Anterior cingulate cortex (tissue), 58 donors: ENCODE results near the gene TVP23C.

Experiments
- DNase-seq, 58 donors: peaks; one replicate each; lab custom pipeline; 2025; lab: John Stamatoyannopoulos, UW

Gene TVP23C

DNA sequence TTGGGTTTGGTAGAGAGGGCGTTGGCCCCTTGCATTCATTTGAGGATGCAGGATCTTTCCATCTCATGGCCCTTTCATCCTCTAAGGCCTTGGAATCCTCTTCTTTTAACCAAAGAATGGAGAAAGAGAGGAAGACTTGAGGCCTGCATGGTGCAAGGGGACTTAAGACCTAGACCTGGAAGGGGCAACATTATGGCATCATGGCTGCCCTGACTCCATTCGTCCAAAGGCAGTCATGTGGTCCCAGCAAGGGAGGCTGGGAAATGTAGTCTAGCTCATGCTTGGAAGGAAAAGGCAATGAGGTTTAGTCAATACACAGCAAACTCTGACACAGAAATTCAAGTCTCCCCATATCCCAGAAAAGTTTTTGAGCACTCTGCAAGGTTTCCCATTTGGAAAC is 65.2 kb downstream of the TVP23C start:
- peak in 2 of 58 donors; percentile 4 to 7 for DNase-seq

DNA sequence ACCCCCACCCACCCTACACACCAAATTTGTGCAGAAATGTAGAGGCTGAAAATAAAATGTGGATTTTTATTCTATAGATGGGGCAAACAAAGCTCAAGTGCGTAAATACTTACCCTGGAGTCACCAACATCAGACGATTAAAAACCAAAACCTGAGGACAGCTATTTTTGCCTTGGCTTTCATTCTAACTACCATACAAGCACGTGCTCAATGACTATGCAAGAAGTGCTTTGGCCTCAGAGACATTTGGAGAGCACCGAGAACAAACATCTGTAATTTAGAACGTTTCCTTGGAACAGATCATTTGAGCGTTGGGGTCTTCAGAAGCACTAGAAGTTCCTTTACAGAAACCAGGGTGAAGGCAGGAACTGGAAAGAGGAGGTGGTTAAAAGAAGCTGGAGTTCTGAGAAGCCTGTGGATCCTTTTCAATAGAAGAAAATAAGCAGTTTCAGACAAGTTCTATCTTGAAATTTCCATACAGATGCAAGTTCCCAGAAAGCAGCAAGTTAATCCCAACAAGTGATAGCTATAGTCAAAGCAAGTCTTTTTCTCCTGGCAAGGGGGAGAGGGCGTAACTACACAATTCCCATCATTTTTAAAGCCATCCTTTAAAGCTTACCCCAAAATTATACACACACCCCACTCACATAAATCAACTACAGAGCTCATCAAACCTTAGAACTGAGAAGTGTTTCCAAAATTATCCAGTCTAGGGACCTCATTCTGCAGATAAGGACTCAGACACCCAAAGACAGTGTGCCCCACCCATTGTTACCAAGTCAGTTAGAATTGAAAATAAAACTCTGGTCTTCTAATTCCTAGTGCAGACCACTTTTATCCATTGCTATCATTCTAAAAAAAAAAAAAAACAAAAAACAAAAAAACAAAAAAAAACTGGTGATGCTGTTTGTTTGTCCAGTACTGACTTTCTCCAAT is 66.3 kb downstream of the TVP23C start:
- DNase-seq: no peak

- DNase-seq: no peak
Measured at GRCh38 chr17:15494821-15495220, 68.5 kb downstream of the TVP23C start.

DNA sequence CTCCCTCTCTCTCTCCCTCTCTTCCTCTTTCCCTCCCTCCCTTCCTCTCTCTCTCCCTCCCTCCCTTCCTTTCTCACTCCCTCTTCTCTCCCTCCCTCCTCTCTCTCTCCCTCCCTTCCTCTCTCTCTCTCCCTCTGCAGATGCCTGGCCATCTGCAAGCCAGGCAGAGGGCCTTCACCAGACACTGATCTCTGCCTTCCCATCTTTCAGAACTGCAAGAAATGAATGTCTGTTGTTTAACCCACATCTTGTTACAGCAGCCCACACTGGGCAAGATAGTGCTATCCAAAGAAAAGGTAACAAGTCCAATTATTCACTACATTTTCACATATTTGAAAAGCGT is 69.6 kb downstream of the TVP23C start:
- DNase-seq: no peak

DNA sequence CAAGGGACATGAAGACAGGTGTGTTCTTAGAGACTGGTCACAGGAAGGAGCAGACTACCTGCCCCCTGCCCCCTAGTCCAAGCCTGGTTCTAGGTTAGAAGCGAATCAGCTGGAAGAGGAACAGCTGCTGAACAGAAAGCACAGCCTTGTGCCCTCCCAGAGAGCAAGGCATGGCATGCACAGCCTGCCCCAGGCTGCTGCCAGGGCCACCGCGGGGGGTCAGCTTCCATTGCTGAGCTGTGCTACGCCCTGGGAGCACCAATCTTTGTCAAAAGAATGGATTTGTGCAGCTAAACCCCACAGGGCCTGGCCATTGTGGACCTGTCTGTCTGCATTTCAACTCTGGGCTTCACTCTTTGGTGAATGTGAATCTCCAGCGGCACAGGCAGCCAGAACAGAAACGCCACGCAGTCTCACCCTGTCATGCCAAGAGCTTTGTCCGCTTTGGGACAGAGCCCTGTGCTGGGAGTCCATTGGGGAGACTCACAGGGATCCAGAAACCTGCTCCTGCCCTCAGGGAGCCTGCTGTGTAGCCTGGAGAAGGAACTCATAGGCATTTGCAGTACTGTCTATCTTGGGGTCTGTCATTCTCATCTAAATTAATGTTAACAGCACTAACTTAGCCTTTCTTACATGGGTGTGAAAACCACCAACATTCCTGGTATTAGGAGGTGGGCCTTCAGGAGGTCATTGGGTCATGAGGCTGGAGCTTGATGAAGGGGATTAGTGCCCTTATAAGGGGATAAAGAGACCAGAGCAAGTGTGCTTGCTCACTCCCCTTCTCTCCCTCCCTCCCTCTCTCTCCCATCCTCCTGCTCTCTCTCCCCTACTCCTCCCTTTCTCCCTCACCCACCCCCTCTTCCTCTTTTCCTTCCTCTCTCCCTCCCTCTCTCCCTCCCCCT is 70.2 kb downstream of the TVP23C start:
- no peak for DNase-seq

DNA sequence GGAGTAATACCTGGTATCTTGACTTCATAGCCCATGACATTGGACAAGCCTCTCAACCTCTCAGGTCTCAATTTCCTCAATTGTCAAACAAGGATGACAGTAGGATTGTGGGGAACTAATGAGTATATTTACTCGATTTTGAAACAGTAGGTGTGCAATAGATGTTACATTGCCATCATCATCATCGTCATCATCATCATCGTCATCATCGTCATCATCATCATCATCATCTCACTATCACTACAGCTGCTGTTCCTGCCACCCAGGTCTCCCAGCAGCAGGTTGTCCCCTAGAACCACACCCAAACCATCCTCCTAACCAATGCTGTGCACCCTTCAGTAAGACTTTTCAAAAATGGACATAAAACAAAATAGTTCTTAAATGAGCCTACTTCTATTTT is 71.1 kb downstream of the TVP23C start:
- no peak for DNase-seq

DNA sequence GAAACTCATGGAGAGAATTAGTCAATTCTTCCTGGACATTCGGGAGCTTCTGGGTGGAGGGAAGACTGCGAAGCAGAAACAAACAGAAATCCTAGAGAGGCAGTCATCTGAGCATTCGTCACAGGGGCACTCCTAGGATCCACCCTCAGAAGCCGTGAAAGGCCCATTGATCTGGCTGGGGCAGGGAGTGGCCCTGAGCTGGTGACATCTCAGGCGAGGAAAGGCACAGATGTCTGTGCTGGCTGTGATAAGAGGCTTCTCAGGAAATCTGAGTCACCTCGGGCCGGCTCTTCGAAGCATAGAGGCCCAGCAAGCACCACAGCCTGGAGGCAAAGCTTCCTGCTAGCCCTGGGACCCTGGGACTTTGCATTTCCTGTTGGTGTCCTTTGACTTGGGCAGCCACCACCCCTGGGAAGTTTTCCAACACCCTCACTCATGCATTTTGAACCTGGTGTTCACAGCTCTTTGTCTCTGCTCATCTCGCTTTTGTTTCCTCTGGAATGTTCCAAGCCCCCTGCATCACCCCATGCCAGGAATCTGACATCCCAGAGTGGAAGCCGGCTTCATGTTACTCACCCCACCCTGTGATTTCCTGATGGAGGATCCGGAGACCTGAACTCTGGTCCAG is 72.5 kb downstream of the TVP23C start:
- DNase-seq: peak in 44 of 58 donors; percentile 4 to 86 (median 48)

- DNase-seq: no peak
Measured at GRCh38 chr17:15488557-15488956, 74.7 kb downstream of the TVP23C start.

GRCh38 chr17:15485045-15485444 is 78.2 kb downstream of the TVP23C start:
- no peak for DNase-seq

GRCh38 chr17:15483431-15483830 is 79.9 kb downstream of the TVP23C start:
- DNase-seq: no peak

DNA sequence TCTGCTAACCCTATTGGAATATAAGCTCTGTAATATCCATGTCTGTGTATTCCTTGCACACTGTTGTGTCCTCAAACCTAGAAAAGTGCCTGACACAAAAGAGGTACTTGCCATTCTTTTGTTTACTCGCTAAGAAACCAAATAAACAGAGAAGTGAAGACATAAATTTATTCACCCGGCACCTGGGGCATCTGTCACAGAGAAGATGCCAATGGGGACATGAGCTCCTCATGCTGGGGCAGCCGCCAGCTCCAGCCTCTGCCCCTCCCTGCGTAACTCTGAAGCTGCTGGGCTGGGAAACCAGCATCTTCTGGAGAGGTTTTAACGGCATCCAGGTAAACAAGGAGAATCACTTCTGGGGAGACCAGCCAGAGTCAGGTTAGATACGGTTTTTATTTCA is 80.8 kb downstream of the TVP23C start:
- DNase-seq: no peak

GRCh38 chr17:15481481-15481880 is 81.8 kb downstream of the TVP23C start:
- no peak for DNase-seq

DNA sequence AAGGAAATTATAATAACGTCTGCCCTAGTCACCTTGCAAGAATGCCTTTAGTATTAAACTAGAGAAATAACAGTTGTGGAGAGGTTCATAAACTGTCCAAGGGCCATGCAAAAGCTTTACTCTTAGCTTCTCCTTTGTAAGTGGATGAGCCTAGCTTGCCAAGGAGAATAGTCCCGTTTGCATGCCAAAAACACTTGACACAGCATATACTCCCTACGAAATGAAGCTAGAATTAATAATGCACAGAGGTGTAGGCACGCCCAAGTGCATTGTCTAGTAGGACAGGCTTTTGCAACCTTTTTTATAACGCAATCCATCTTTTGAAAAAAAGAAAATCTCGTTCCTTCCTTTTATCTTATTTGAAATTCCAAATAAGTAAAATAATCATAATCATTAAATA is 83.1 kb downstream of the TVP23C start:
- DNase-seq: no peak

- no peak for DNase-seq
Measured at GRCh38 chr17:15479703-15480102, 83.6 kb downstream of the TVP23C start.

DNA sequence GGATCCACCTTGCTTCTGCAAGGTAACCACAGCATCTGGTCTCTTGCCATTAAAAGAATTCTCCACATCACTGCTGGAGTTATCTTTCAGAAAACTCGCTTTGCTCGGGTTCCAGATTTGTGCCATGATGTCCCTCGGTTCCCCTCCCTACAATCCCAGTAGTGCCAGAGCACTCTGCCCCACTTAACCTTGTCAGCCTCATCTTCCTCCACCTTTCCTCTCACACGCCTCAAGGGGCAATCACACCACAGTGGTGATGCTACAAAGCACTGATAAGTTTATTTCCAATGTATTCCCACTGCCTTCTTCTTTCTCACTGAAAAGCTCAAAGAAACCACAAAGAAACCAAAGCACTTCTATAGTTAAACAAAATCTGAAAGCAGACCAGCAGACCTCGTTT is 84.4 kb downstream of the TVP23C start:
- DNase-seq: no peak

GRCh38 chr17:15475631-15476354 is 87.5 kb downstream of the TVP23C start:
- no peak for DNase-seq

- DNase-seq: no peak
Measured at GRCh38 chr17:15472891-15473290, 90.4 kb downstream of the TVP23C start.

GRCh38 chr17:15470536-15470935 is 92.7 kb downstream of the TVP23C start:
- no peak for DNase-seq

DNA sequence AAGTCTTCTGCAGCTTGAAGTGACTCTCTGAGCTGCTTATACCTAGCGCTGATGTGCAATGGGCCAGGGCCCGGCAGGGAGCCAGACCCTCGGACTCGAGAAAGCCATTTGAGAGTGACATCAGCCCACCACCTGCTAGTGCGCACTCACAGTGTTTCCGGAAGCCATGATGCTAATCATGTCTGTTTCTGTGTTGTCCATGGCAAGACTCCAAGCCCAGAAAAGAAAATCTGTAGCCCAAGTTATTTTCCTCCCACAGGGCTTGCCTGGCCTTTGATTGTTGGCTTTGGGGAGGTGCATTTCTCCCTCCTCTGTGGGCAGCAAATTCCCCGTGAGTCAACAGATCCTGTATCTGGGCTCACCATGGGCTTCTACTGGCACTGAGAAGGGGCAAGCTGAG is 94.0 kb downstream of the TVP23C start:
- no peak for DNase-seq

DNA sequence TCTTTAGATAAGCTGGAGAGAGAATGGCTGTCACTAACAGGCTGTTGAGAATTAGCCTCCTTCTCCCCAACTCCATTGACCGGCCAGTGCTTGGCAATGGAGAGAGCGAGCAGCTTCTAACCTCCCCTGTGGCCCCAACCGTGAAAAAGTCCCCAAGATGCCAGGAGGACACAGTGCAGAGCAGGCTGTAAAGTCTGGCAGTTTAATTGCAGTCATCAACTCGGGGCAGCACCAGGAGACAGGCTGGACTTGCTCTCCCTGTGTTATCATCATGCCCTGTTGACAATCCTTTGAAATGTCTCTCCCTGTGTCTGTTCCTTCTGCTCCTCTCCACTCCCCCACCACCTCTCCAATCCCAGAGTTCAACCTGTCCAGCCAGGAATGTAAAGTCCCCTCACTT is 95.2 kb downstream of the TVP23C start:
- DNase-seq: no peak
